CD14-positive monocyte (primary cell): ENCODE data around the gene TRPV5. TPM values are rescaled to one million over a fixed set of nuclear protein-coding genes. Genes with fewer than 3 reads are reported as not detected.
A peak's percentile ranks its signal among the peaks of the same experiment; 100 is the strongest.

Experiments
- DNase-seq, 3 donors: peaks; one replicate each; pipeline ENCODE4 v3.0.0-alpha.2; 2011 to 2022
- H2AFZ ChIP-seq: 2 replicates; pipeline ENCODE4 v1.6.0; 2012; ENCODE audit warnings: mild to moderate bottlenecking, low read depth, low read length, inconsistent platforms; ENCODE audit not compliant: insufficient read depth, poor library complexity, severe bottlenecking
- H3K27ac ChIP-seq, 2 donors: 1 replicate in 1 of 2; 2 replicates in 1 of 2; pipeline ENCODE4 v1.5.1; 2012 to 2013; ENCODE audit warnings: low read length in 2 of 2, control low read depth in 1 of 2, inconsistent platforms in 1 of 2, low read depth in 1 of 2, mild to moderate bottlenecking in 1 of 2
- H3K27me3 ChIP-seq, 2 donors: one replicate each; pipeline versions ENCODE4 v1.6.0 to v1.6.1; 2011 to 2013; ENCODE audit warnings: low read length in 2 of 2; ENCODE audit not compliant: control insufficient read depth in 2 of 2, insufficient read depth in 2 of 2
- H3K36me3 ChIP-seq, 2 donors: replicated peaks in 1 of 2; 1 replicate in 1 of 2; 2 replicates in 1 of 2; pipeline versions ENCODE4 v1.5.1 to v1.6.1; 2012 to 2013; ENCODE audit warnings: low read length in 2 of 2, control low read depth in 1 of 2, inconsistent platforms in 1 of 2, mild to moderate bottlenecking in 1 of 2; ENCODE audit not compliant: insufficient read depth in 2 of 2, control insufficient read depth in 1 of 2
- H3K4me1 ChIP-seq, 2 donors: 1 replicate in 1 of 2; 2 replicates in 1 of 2; pipeline versions ENCODE4 v1.5.1 to v1.6.1; 2012 to 2013; ENCODE audit warnings: low read length in 2 of 2, control low read depth in 1 of 2, inconsistent platforms in 1 of 2, mild to moderate bottlenecking in 1 of 2, moderate library complexity in 1 of 2; ENCODE audit not compliant: insufficient read depth in 2 of 2, control insufficient read depth in 1 of 2
- H3K4me2 ChIP-seq: replicated peaks from 2 replicates; pipeline ENCODE3; 2012; ENCODE audit warnings: low read length, moderate library complexity, mild to moderate bottlenecking; ENCODE audit not compliant: poor library complexity, severe bottlenecking; ENCODE audit errors: extremely low read depth
- H3K4me3 ChIP-seq, 3 experiments: fragments of 200-600 bp in 1 of 3; sonication (generic) in 1 of 3; replicated peaks in 1 of 3; 1 replicate in 2 of 3; 2 replicates in 1 of 3; pipeline ENCODE4 v1.5.1; 2011 to 2013; ENCODE audit warnings: low read length in 3 of 3, mild to moderate bottlenecking in 3 of 3, control low read depth in 2 of 3, low read depth in 2 of 3, inconsistent platforms in 1 of 3, moderate library complexity in 1 of 3
- H3K79me2 ChIP-seq: 2 replicates; pipeline ENCODE4 v1.6.0; 2012; ENCODE audit warnings: mild to moderate bottlenecking, control low read depth, inconsistent platforms, low read length, moderate library complexity; ENCODE audit not compliant: insufficient read depth
- H3K9ac ChIP-seq: 2 replicates; pipeline ENCODE4 v1.6.0; 2017; ENCODE audit warnings: low read length, mild to moderate bottlenecking; ENCODE audit not compliant: insufficient read depth, poor library complexity, severe bottlenecking
- H3K9me3 ChIP-seq, 2 donors: replicated peaks in 1 of 2; 1 replicate in 1 of 2; 2 replicates in 1 of 2; pipeline versions ENCODE4 v1.5.1 to v1.6.1; 2012 to 2013; ENCODE audit warnings: low read length in 2 of 2, control low read depth in 1 of 2; ENCODE audit not compliant: control insufficient read depth in 1 of 2, insufficient read depth in 1 of 2
- H4K20me1 ChIP-seq: 2 replicates; pipeline ENCODE4 v1.6.0; 2012; ENCODE audit warnings: mild to moderate bottlenecking, low read length, control low read depth, moderate library complexity; ENCODE audit not compliant: insufficient read depth
- H3K27ac Mint-ChIP-seq, 7 donors: one replicate each; pipeline ENCODE4 v1.8.0; 2020; ENCODE audit warnings: mild to moderate bottlenecking in 7 of 7, mixed read lengths in 7 of 7, moderate library complexity in 6 of 7, inconsistent platforms in 2 of 7
- H3K27me3 Mint-ChIP-seq, 3 donors: one replicate each; pipeline ENCODE4 v1.8.0; 2021 to 2022; ENCODE audit warnings: low read depth in 3 of 3, mild to moderate bottlenecking in 3 of 3, mixed read lengths in 3 of 3, moderate library complexity in 3 of 3, inconsistent platforms in 1 of 3
- H3K36me3 Mint-ChIP-seq, 2 donors: one replicate each; pipeline ENCODE4 v1.8.0; 2020; ENCODE audit warnings: mixed read lengths in 2 of 2, inconsistent platforms in 1 of 2, mild to moderate bottlenecking in 1 of 2
- H3K4me1 Mint-ChIP-seq: one replicate; pipeline ENCODE4 v1.8.0; 2020; ENCODE audit warnings: mild to moderate bottlenecking, mixed read lengths
- H3K4me3 Mint-ChIP-seq, 2 donors: one replicate each; pipeline ENCODE4 v1.8.0; 2020; ENCODE audit warnings: mild to moderate bottlenecking in 2 of 2, mixed read lengths in 2 of 2, moderate library complexity in 1 of 2
- H3K9me3 Mint-ChIP-seq, 7 donors: one replicate each; pipeline ENCODE4 v1.8.0; 2020 to 2022; ENCODE audit warnings: mixed read lengths in 7 of 7, mild to moderate bottlenecking in 6 of 7, moderate library complexity in 6 of 7, inconsistent platforms in 2 of 7
- WGBS: methylation state at CpG from one replicate; pipeline ENCODE4 v1.1.5; 2013; ENCODE audit warnings: missing lambda C conversion rate; ENCODE audit not compliant: insufficient coverage; 5-methylcytosine and 5-hydroxymethylcytosine counted together
- intact Hi-C, 2 donors: fragments of 100-400 bp; cut with micrococcal nuclease; formaldehyde crosslinking; loops; one replicate each; pipeline versions ENCODE4 v1.15.0 to v1.15.1; 2023
- polyA plus RNA-seq, 3 donors: library from polyadenylated mRNA; depleted of rRNA in 1 of 3; unstranded in 2 of 3; stranded (reverse) in 1 of 3; fragments of 300-500 nt in 2 of 3; fragments of >200 nt in 1 of 3; fragmentation: Illumina TruSeq in 2 of 3; gene quantifications; 1 replicate in 2 of 3; 2 replicates in 1 of 3; pipeline ENCODE4 v1.2.3, GENCODE V29; 2012 to 2021
- TF ChIP-seq, protein P1 (sequence below): fragments of 200-600 bp; IDR thresholded peaks from one replicate; pipeline ENCODE4 v1.8.0; 2022; ENCODE audit warnings: antibody characterized with exemption, mild to moderate bottlenecking

TRPV5 gene
- polyA plus RNA-seq, 3 donors, result not detected

DNA sequence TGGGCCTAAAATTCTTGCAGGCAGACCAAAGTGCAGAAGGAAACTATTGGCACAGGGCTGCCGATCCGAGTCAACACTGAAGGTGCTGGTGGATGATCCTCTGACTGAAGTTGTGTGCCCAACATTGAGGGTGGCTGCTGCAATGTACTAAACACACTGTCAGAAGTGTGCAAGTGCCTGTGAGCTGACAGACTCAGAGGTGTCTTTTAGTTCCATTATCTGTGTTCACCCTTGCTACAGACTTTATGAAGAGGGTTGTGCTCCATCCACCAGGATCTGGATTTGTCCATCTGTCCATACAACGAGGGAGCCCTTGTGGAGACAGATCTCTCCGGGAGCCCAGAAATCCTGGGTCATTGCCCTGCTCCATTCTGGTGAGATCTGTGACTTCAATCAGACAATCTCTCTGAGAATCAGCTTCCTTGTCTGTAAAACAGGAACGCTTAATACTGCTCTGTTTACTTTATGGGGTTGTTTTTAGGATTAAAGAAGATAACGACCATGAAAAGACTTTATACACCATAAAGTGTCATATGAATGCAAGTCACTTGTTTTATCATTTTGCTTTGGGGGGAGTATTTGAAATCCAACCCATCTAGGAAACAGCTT is 38.5 kb downstream of the TRPV5 start:
- peak overlapping the region in 1 of 7 donors; percentile 65 for H3K27ac Mint-ChIP-seq
- intact Hi-C loops, result no loop called here
- Histone ChIP-seq H3K36me3 (no peaks in the 10 kb centered on the region), H3K9me3 (no peaks in the 10 kb centered on the region), H3K4me2 (no peak overlapping the region), H2AFZ (peak overlapping the region; percentile 30), H3K27ac (no peak overlapping the region), H3K9ac (no peak overlapping the region), H4K20me1 (no peaks in the 10 kb centered on the region), H3K4me1 (no peaks in the 10 kb centered on the region), H3K4me3 (no peak overlapping the region), H3K27me3 (no peaks in the 10 kb centered on the region), H3K79me2 (no peaks in the 10 kb centered on the region)
- H3K36me3 Mint-ChIP-seq, result no peaks in the 10 kb centered on the region
- 92% methylated on average over 4 of the region's 6 CpGs for WGBS
- H3K4me3 Mint-ChIP-seq, result no peak overlapping the region
- peaks cover 5% of the 10 kb centered on the region for H3K4me1 Mint-ChIP-seq
- peaks cover 3 to 5% (median 5%) of the 10 kb centered on the region in 3 donors for H3K27me3 Mint-ChIP-seq
- peaks cover 0 to 1% (median 0%) of the 10 kb centered on the region in 7 donors for H3K9me3 Mint-ChIP-seq
- TF ChIP-seq, protein P1, sequence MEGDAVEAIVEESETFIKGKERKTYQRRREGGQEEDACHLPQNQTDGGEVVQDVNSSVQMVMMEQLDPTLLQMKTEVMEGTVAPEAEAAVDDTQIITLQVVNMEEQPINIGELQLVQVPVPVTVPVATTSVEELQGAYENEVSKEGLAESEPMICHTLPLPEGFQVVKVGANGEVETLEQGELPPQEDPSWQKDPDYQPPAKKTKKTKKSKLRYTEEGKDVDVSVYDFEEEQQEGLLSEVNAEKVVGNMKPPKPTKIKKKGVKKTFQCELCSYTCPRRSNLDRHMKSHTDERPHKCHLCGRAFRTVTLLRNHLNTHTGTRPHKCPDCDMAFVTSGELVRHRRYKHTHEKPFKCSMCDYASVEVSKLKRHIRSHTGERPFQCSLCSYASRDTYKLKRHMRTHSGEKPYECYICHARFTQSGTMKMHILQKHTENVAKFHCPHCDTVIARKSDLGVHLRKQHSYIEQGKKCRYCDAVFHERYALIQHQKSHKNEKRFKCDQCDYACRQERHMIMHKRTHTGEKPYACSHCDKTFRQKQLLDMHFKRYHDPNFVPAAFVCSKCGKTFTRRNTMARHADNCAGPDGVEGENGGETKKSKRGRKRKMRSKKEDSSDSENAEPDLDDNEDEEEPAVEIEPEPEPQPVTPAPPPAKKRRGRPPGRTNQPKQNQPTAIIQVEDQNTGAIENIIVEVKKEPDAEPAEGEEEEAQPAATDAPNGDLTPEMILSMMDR, result no peak
- DNase-seq, result no peak

GRCh38 chr7:142894112-142894984 is 39.2 kb downstream of the TRPV5 start:
- 90% methylated on average over 3 of the region's 12 CpGs for WGBS
- intact Hi-C loops, result no loop called here
- Histone ChIP-seq H3K79me2 (no peaks in the 10 kb centered on the region), H3K27ac (no peak overlapping the region), H3K4me1 (no peaks in the 10 kb centered on the region), H3K9ac (no peak overlapping the region), H3K9me3 (no peaks in the 10 kb centered on the region), H3K36me3 (no peaks in the 10 kb centered on the region), H3K27me3 (no peaks in the 10 kb centered on the region), H4K20me1 (no peaks in the 10 kb centered on the region), H2AFZ (no peak overlapping the region), H3K4me2 (no peak overlapping the region), H3K4me3 (no peak overlapping the region)
- DNase-seq, result no peak
- TF ChIP-seq, protein P1, result no peak
- Mint-ChIP-seq H3K36me3 (no peaks in the 10 kb centered on the region), H3K4me3 (no peak overlapping the region), H3K27ac (peak overlapping the region in 3 of 7 donors; percentile 5 to 65 (median 56)), H3K27me3 (peaks cover 4 to 5% (median 4%) of the 10 kb centered on the region in 3 donors), H3K4me1 (peaks cover 5% of the 10 kb centered on the region), H3K9me3 (peaks cover 0 to 1% (median 0%) of the 10 kb centered on the region in 7 donors)
